H9 (cell line): ENCODE results near the gene ZFY. TPM values are rescaled to one million over a fixed set of nuclear protein-coding genes. Genes with fewer than 3 reads are reported as not detected.

Experiments used
- DNase-seq: peaks from one replicate; pipeline ENCODE4 v3.0.0-alpha.2; 2017
- H2AFZ ChIP-seq: one replicate; pipeline ENCODE4 v1.6.1; 2013; ENCODE audit warnings: mild to moderate bottlenecking, low read length, control low read depth, moderate library complexity
- H2AK5ac ChIP-seq: 2 replicates; pipeline ENCODE4 v1.6.1; 2013; ENCODE audit warnings: low read length, control low read depth, mixed read lengths; ENCODE audit not compliant: insufficient read length
- H2BK120ac ChIP-seq: one replicate; pipeline ENCODE4 v1.6.1; 2013; ENCODE audit warnings: low read depth, mild to moderate bottlenecking, low read length, control low read depth, inconsistent platforms; ENCODE audit not compliant: poor library complexity, severe bottlenecking
- H2BK12ac ChIP-seq: 2 replicates; pipeline ENCODE4 v1.6.1; 2013; ENCODE audit warnings: low read length, control low read depth, mixed read lengths, low read depth; ENCODE audit not compliant: insufficient read length
- H2BK15ac ChIP-seq: 2 replicates; pipeline ENCODE4 v1.6.1; 2013; ENCODE audit warnings: low read depth, low read length, control low read depth
- H2BK20ac ChIP-seq: one replicate; pipeline ENCODE4 v1.6.1; 2013; ENCODE audit warnings: low read depth, mild to moderate bottlenecking, low read length, control low read depth, inconsistent platforms; ENCODE audit not compliant: poor library complexity, severe bottlenecking
- H2BK5ac ChIP-seq: 2 replicates; pipeline ENCODE4 v1.6.1; 2013; ENCODE audit warnings: low read length, control low read depth, mixed read lengths; ENCODE audit not compliant: insufficient read length
- H3K14ac ChIP-seq: 2 replicates; pipeline ENCODE4 v1.6.1; 2013; ENCODE audit warnings: low read length, control low read depth; ENCODE audit not compliant: insufficient read depth
- H3K18ac ChIP-seq: 2 replicates; pipeline ENCODE4 v1.6.1; 2013; ENCODE audit warnings: low read depth, mild to moderate bottlenecking, mixed read lengths, low read length, control low read depth; ENCODE audit not compliant: insufficient read length
- H3K23ac ChIP-seq: 2 replicates; pipeline ENCODE4 v1.6.1; 2013; ENCODE audit warnings: low read length, control low read depth, mixed read lengths, low read depth; ENCODE audit not compliant: insufficient read length
- H3K23me2 ChIP-seq: 2 replicates; pipeline ENCODE4 v1.6.1; 2013; ENCODE audit warnings: low read depth, mild to moderate bottlenecking, mixed read lengths, low read length, control low read depth; ENCODE audit not compliant: insufficient read length, poor library complexity, severe bottlenecking
- H3K27ac ChIP-seq: 2 replicates; pipeline ENCODE4 v1.5.1; 2013; ENCODE audit warnings: low read length, control low read depth, mixed read lengths, low read depth; ENCODE audit not compliant: insufficient read length
- H3K27me3 ChIP-seq: 2 replicates; pipeline ENCODE4 v1.6.1; 2013; ENCODE audit warnings: low read length, control low read depth, inconsistent platforms; ENCODE audit not compliant: insufficient read depth
- H3K4ac ChIP-seq: 2 replicates; pipeline ENCODE4 v1.6.1; 2013; ENCODE audit warnings: low read depth, mild to moderate bottlenecking, control low read depth, inconsistent platforms, low read length, moderate library complexity
- H3K4me1 ChIP-seq: 2 replicates; pipeline ENCODE4 v1.6.1; 2013; ENCODE audit warnings: low read length, control low read depth, inconsistent platforms; ENCODE audit not compliant: insufficient read depth
- H3K4me2 ChIP-seq: 2 replicates; pipeline ENCODE4 v1.6.1; 2013; ENCODE audit warnings: low read length, control low read depth, mixed read lengths; ENCODE audit not compliant: insufficient read length, insufficient read depth
- H3K56ac ChIP-seq: 2 replicates; pipeline ENCODE4 v1.6.1; 2013; ENCODE audit warnings: low read depth, mild to moderate bottlenecking, mixed read lengths, low read length, control low read depth; ENCODE audit not compliant: insufficient read length
- H3K79me1 ChIP-seq: 2 replicates; pipeline ENCODE4 v1.6.1; 2013; ENCODE audit warnings: low read depth, mild to moderate bottlenecking, moderate library complexity, low read length, control low read depth, inconsistent platforms; ENCODE audit not compliant: insufficient read depth, poor library complexity, severe bottlenecking
- H3K79me2 ChIP-seq: 2 replicates; pipeline ENCODE4 v1.6.1; 2013; ENCODE audit warnings: low read length, control low read depth, inconsistent platforms; ENCODE audit not compliant: insufficient read depth
- H3K9ac ChIP-seq: 2 replicates; pipeline ENCODE4 v1.6.1; 2013; ENCODE audit warnings: low read length, control low read depth, mixed read lengths; ENCODE audit not compliant: insufficient read length; ENCODE audit errors: extremely low read depth
- H3K9me3 ChIP-seq: one replicate; pipeline ENCODE4 v1.6.1; 2013; ENCODE audit warnings: low read depth, low read length, inconsistent platforms; ENCODE audit not compliant: control insufficient read depth
- H3T11ph ChIP-seq: one replicate; pipeline ENCODE4 v1.6.1; 2013; ENCODE audit warnings: mild to moderate bottlenecking, low read length, control low read depth, inconsistent platforms
- H4K20me1 ChIP-seq: one replicate; pipeline ENCODE4 v1.6.1; 2013; ENCODE audit not compliant: control insufficient read depth, insufficient read length, insufficient read depth
- H4K5ac ChIP-seq: 2 replicates; pipeline ENCODE4 v1.6.1; 2013; ENCODE audit warnings: low read depth, mild to moderate bottlenecking, mixed read lengths, low read length, control low read depth; ENCODE audit not compliant: insufficient read length
- H4K8ac ChIP-seq: replicated peaks from 2 replicates; pipeline ENCODE4 v1.6.1; 2013; ENCODE audit warnings: low read length, control low read depth, mixed read lengths, low read depth; ENCODE audit not compliant: insufficient read length
- H4K91ac ChIP-seq: 2 replicates; pipeline ENCODE4 v1.6.1; 2013; ENCODE audit warnings: low read depth, mild to moderate bottlenecking, moderate library complexity, mixed read lengths, low read length, control low read depth; ENCODE audit not compliant: insufficient read length
- H3K27ac Mint-ChIP-seq, 3 experiments: 2 replicates in 2 of 3; 3 replicates in 1 of 3; pipeline ENCODE4 v1.8.0; 2020 to 2021; ENCODE audit warnings: mixed read lengths in 3 of 3, mild to moderate bottlenecking in 1 of 3, moderate library complexity in 1 of 3
- H3K27me3 Mint-ChIP-seq: 2 replicates; pipeline ENCODE4 v1.8.0; 2021; ENCODE audit warnings: low read depth, mild to moderate bottlenecking, moderate library complexity, mixed read lengths
- H3K36me3 Mint-ChIP-seq, 3 experiments: 2 replicates in 2 of 3; 3 replicates in 1 of 3; pipeline ENCODE4 v1.8.0; 2020 to 2021; ENCODE audit warnings: low read depth in 3 of 3, mixed read lengths in 3 of 3; ENCODE audit not compliant: insufficient read depth in 1 of 3
- H3K4me1 Mint-ChIP-seq, 2 experiments: 2 replicates each; pipeline ENCODE4 v1.8.0; 2020; ENCODE audit warnings: mixed read lengths in 2 of 2
- H3K4me3 Mint-ChIP-seq, 2 experiments: 2 replicates in 1 of 2; 3 replicates in 1 of 2; pipeline ENCODE4 v1.8.0; 2020 to 2021; ENCODE audit warnings: mild to moderate bottlenecking in 2 of 2, mixed read lengths in 2 of 2, moderate library complexity in 1 of 2
- H3K9me3 Mint-ChIP-seq, 2 experiments: 2 replicates in 1 of 2; 3 replicates in 1 of 2; pipeline ENCODE4 v1.8.0; 2020; ENCODE audit warnings: mild to moderate bottlenecking in 2 of 2, mixed read lengths in 2 of 2, moderate library complexity in 1 of 2
- CTCF ChIP-seq: fragments of 200-600 bp; sonication (generic); conservative IDR thresholded peaks from 3 replicates; pipeline ENCODE4 v1.8.0; 2021; ENCODE audit warnings: antibody characterized with exemption, mild to moderate bottlenecking
- WGBS: extraction: QIAGEN DNeasy Blood & Tissue Kit; methylation state at CpG from one replicate; pipeline ENCODE4 v1.1.7; 2013; ENCODE audit warnings: missing lambda C conversion rate, low lambda C conversion rate, mixed read lengths; ENCODE audit not compliant: insufficient read length; ENCODE audit errors: extremely low coverage; 5-methylcytosine and 5-hydroxymethylcytosine counted together
- total RNA-seq: library from RNA; stranded (reverse); gene quantifications from 2 replicates; pipeline ENCODE4 v1.2.1, GENCODE V29; 2021

The ZFY gene
- total RNA-seq, 1 experiment from 2014 or later = not detected

- H4K8ac ChIP-seq = no peak overlapping the region
- H3T11ph ChIP-seq = no peak overlapping the region
- no peak overlapping the region for H2BK120ac ChIP-seq
- H3K27ac ChIP-seq = no peak overlapping the region
- no peaks in the 10 kb centered on the region for H3K36me3 Mint-ChIP-seq
- H3K23ac ChIP-seq = no peak overlapping the region
- H3K4me2 ChIP-seq = no peak overlapping the region
- no peaks in the 10 kb centered on the region for H4K20me1 ChIP-seq
- no peak overlapping the region for H2BK12ac ChIP-seq
- H3K4me3 Mint-ChIP-seq = no peak overlapping the region
- H3K4me1 Mint-ChIP-seq = no peaks in the 10 kb centered on the region
- H3K79me1 ChIP-seq = no peaks in the 10 kb centered on the region
- no peak overlapping the region for H4K91ac ChIP-seq
- no peak overlapping the region for H2AFZ ChIP-seq
- no peak overlapping the region for H2BK20ac ChIP-seq
- no peak overlapping the region for H3K27ac Mint-ChIP-seq
- WGBS = no CpG with 5 or more reads among the region's 19 CpGs
- no peak for DNase-seq
- H3K56ac ChIP-seq = no peak overlapping the region
- H3K27me3 ChIP-seq = no peaks in the 10 kb centered on the region
- no peak overlapping the region for H3K4ac ChIP-seq
- H2BK5ac ChIP-seq = no peak overlapping the region
- H2BK15ac ChIP-seq = no peak overlapping the region
- no peak overlapping the region for H4K5ac ChIP-seq
- no peaks in the 10 kb centered on the region for H3K79me2 ChIP-seq
- H3K23me2 ChIP-seq = no peaks in the 10 kb centered on the region
- no peaks in the 10 kb centered on the region for H3K9me3 ChIP-seq
- H3K27me3 Mint-ChIP-seq = no peaks in the 10 kb centered on the region
- H2AK5ac ChIP-seq = no peak overlapping the region
- TF ChIP-seq CTCF = no peak
- no peaks in the 10 kb centered on the region for H3K4me1 ChIP-seq
- H3K18ac ChIP-seq = no peak overlapping the region
- H3K14ac ChIP-seq = no peak overlapping the region
- H3K9ac ChIP-seq = no peak overlapping the region
- no peaks in the 10 kb centered on the region for H3K9me3 Mint-ChIP-seq
Observed at GRCh38 chrY:2937149-2937548, 2.0 kb downstream of the ZFY start.
